Natural killer cell (primary cell): ENCODE results near the gene IREB2. TPM values are rescaled to one million over a fixed set of nuclear protein-coding genes. Genes with fewer than 3 reads are reported as not detected.

Experiments
- ATAC-seq, 3 donors: fragments of 150-1000 bp in 2 of 3; fragments of 200-7000 bp in 1 of 3; cut with Tn5 transposase; 1 replicate in 1 of 3; 2 replicates in 2 of 3; pipeline ENCODE4 v1.10.0; 2021; ENCODE audit warnings: mild to moderate bottlenecking in 2 of 3, moderate library complexity in 2 of 3
- DNase-seq, 2 donors: peaks; one replicate each; pipeline versions ENCODE4 v3.0.0 to v3.0.0-alpha.2; 2013 to 2021; ENCODE audit warnings: mixed read lengths in 1 of 2
- H3K27ac ChIP-seq: one replicate; pipeline ENCODE4 v1.5.1; 2013; ENCODE audit warnings: mild to moderate bottlenecking, low read length
- H3K27me3 ChIP-seq: one replicate; pipeline ENCODE4 v1.6.1; 2013; ENCODE audit warnings: low read length; ENCODE audit not compliant: control insufficient read depth, insufficient read depth
- H3K36me3 ChIP-seq: one replicate; pipeline ENCODE4 v1.6.1; 2013; ENCODE audit warnings: low read length; ENCODE audit not compliant: control insufficient read depth, insufficient read depth
- H3K4me1 ChIP-seq: one replicate; pipeline ENCODE4 v1.6.1; 2013; ENCODE audit warnings: low read length; ENCODE audit not compliant: control insufficient read depth, insufficient read depth
- H3K4me3 ChIP-seq: one replicate; pipeline ENCODE4 v1.5.1; 2013; ENCODE audit warnings: low read length
- H3K9me3 ChIP-seq: one replicate; pipeline ENCODE4 v1.6.1; 2013; ENCODE audit warnings: low read length; ENCODE audit not compliant: control insufficient read depth, insufficient read depth
- H3K27ac Mint-ChIP-seq, 2 donors: one replicate each; pipeline ENCODE4 v1.8.0; 2022; ENCODE audit warnings: mild to moderate bottlenecking in 2 of 2, mixed read lengths in 2 of 2, moderate library complexity in 1 of 2
- H3K27me3 Mint-ChIP-seq, 2 donors: one replicate each; pipeline ENCODE4 v1.8.0; 2022; ENCODE audit warnings: low read depth in 2 of 2, mixed read lengths in 2 of 2
- H3K36me3 Mint-ChIP-seq: one replicate; pipeline ENCODE4 v1.8.0; 2022; ENCODE audit warnings: mixed read lengths
- H3K4me1 Mint-ChIP-seq, 2 donors: one replicate each; pipeline ENCODE4 v1.8.0; 2022; ENCODE audit warnings: mixed read lengths in 2 of 2
- H3K4me3 Mint-ChIP-seq: one replicate; pipeline ENCODE4 v1.8.0; 2022; ENCODE audit warnings: mild to moderate bottlenecking, moderate library complexity, mixed read lengths
- H3K9me3 Mint-ChIP-seq, 2 donors: one replicate each; pipeline ENCODE4 v1.8.0; 2022; ENCODE audit warnings: mixed read lengths in 2 of 2
- WGBS: methylation state at CpG from one replicate; pipeline ENCODE4 v1.1.7; 2013; ENCODE audit warnings: missing lambda C conversion rate; ENCODE audit not compliant: insufficient coverage; 5-methylcytosine and 5-hydroxymethylcytosine counted together
- intact Hi-C: fragments of 100-400 bp; cut with micrococcal nuclease; formaldehyde crosslinking; loops from one replicate; pipeline ENCODE4 v1.14.2; 2022
- total RNA-seq, 4 donors: library from RNA; stranded (reverse); fragments of 120-200 nt in 1 of 4; gene quantifications; one replicate each; pipeline versions ENCODE4 v1.2.3 to v1.2.4, GENCODE V29; 2013 to 2022
- TF ChIP-seq, protein P1 (sequence below): fragments of 200-600 bp; IDR thresholded peaks from one replicate; pipeline ENCODE4 v1.8.0; 2022; ENCODE audit warnings: antibody characterized with exemption

Gene IREB2
- total RNA-seq, 3 donors from 2014 or later (not counting 1 experiment from before 2014, with no cell fraction given) = 84.9 to 121 (median 99.0) TPM

DNA sequence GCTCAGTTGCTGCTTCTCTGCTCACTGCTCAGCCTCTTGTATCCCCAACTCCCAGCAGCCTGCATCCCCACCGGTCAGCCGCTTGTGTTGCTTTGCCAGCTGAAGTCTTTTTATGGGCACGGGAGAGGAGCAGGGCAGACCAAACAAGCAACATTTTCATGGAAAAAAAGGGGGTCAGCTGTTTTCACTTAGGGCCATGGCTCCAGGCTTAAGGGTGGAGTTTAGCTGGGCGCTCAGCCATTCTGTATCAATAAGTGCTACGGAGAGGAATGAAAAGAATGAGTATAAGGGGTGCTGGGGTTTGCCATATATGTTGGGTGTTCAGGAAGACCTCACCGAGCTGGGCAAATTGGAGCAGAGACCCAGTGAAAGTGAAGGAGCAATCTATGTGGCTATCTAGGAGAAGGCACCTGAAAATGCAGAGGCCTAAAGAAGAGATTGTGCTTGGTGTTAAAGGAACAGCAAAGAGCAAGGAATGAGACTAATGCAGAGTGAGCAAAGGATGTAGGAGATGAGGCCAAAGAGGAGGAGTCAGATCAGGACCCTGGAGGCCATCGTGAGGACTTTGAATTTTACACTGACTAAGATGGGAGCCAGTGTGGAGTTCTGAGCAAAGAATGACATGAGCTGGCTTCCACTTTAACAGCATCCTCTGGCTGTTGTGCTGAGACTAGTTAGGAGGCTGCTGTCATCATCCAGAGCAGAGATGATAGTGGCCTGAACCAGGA, 16.6 kb upstream of the IREB2 start:
- Mint-ChIP-seq H3K27me3 (peaks cover 15 to 30% of the 10 kb centered on the region in 2 donors), H3K4me3 (no peak overlapping the region), H3K9me3 (no peaks in the 10 kb centered on the region), H3K4me1 (peaks cover 0 to 7% of the 10 kb centered on the region in 2 donors), H3K36me3 (no peaks in the 10 kb centered on the region), H3K27ac (no peak overlapping the region)
- no peaks in the 10 kb centered on the region for H3K4me1 ChIP-seq
- TF ChIP-seq, protein P1, sequence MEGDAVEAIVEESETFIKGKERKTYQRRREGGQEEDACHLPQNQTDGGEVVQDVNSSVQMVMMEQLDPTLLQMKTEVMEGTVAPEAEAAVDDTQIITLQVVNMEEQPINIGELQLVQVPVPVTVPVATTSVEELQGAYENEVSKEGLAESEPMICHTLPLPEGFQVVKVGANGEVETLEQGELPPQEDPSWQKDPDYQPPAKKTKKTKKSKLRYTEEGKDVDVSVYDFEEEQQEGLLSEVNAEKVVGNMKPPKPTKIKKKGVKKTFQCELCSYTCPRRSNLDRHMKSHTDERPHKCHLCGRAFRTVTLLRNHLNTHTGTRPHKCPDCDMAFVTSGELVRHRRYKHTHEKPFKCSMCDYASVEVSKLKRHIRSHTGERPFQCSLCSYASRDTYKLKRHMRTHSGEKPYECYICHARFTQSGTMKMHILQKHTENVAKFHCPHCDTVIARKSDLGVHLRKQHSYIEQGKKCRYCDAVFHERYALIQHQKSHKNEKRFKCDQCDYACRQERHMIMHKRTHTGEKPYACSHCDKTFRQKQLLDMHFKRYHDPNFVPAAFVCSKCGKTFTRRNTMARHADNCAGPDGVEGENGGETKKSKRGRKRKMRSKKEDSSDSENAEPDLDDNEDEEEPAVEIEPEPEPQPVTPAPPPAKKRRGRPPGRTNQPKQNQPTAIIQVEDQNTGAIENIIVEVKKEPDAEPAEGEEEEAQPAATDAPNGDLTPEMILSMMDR = no peak
- H3K4me3 ChIP-seq = no peak overlapping the region
- WGBS = 88% methylated on average over 7 of the region's 7 CpGs
- no peaks in the 10 kb centered on the region for H3K9me3 ChIP-seq
- DNase-seq (no peak), ATAC-seq (no peak)
- no peak overlapping the region for H3K27ac ChIP-seq
- no peaks in the 10 kb centered on the region for H3K27me3 ChIP-seq
- no peaks in the 10 kb centered on the region for H3K36me3 ChIP-seq
- intact Hi-C loops = loop anchor here (5.0 kb wide), 1 partner anchor 464 kb away; no protein-coding TSS in a partner anchor

DNA sequence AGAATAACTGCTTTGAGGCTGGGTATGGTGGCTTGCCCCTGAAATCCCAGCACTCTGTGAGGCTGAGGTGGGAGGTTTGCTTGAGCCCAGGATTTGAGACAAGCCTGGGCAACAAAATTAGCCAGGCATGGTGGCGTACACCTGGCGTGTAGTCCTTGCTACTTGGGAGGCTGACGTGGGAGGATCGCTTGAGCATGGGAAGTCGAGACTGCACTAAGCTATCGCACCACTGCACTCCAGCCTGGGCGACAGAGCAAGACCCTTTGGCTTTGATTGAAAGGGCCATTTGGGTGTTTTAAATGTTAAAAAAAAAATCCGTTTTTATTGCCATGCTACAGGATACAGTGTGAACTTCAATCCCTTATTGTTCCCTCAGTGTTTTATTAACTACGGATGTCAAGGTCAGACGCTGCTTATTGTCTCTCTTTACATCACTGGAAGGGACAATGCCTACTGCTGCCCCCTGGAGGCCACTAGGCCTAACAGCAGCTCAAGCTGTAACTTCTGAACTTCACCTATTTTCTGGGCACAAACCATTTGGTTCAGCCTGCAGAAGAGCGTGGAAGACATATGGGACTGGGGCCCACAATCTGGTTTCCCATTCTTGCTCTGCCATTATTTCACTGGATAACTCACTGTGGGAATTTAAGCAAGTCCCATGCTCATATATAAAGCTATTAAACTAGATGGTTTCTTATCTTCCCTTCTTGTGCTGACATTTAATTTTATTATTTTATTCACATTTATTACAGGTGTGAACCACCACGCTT, 15.3 kb upstream of the IREB2 start:
- H3K27me3 Mint-ChIP-seq = peaks cover 15 to 30% of the 10 kb centered on the region in 2 donors
- WGBS = 60% methylated on average over 11 of the region's 12 CpGs
- Histone ChIP-seq H3K27me3 (no peaks in the 10 kb centered on the region), H3K4me3 (no peak overlapping the region), H3K4me1 (no peaks in the 10 kb centered on the region), H3K9me3 (no peaks in the 10 kb centered on the region), H3K36me3 (no peaks in the 10 kb centered on the region), H3K27ac (no peak overlapping the region)
- ATAC-seq (peak; percentile 89 to 98 (median 96)), DNase-seq (peak; percentile 47 to 80)
- H3K9me3 Mint-ChIP-seq = no peaks in the 10 kb centered on the region
- intact Hi-C loops = loop anchor here (1.0 to 5.0 kb wide), 2 partner anchors 114 to 465 kb away; no protein-coding TSS in a partner anchor
- peaks cover 0 to 7% of the 10 kb centered on the region in 2 donors for H3K4me1 Mint-ChIP-seq
- TF ChIP-seq, protein P1 = peak; percentile 94
- no peaks in the 10 kb centered on the region for H3K36me3 Mint-ChIP-seq
- H3K27ac Mint-ChIP-seq = no peak overlapping the region
- no peak overlapping the region for H3K4me3 Mint-ChIP-seq

DNA sequence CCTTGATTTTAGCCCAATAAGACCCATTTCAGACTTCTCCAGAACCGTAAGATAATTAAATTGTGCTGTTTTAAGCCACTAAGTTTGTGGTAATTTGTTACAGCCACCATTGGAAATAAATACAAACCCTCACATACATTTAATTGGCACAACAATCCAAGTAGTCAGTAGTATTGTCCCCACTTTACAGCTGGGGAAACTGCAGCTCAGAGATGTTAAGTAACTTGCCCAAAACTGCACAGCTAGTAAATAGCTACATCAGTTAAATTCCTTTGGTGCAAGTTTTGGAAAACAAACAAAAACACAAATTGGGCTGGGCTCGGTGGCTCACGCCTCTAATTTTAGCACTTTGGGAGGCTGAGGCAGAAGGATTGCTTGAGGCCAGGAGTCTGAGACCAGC, 13.3 kb upstream of the IREB2 start:
- no peaks in the 10 kb centered on the region for H3K36me3 Mint-ChIP-seq
- Histone ChIP-seq H3K4me3 (no peak overlapping the region), H3K4me1 (no peaks in the 10 kb centered on the region), H3K36me3 (no peaks in the 10 kb centered on the region), H3K27ac (no peak overlapping the region), H3K9me3 (no peaks in the 10 kb centered on the region), H3K27me3 (no peaks in the 10 kb centered on the region)
- no peak for DNase-seq
- H3K27ac Mint-ChIP-seq = no peak overlapping the region
- intact Hi-C loops = loop anchor here (5.0 kb wide), 1 partner anchor 467 kb away; no protein-coding TSS in a partner anchor
- H3K4me1 Mint-ChIP-seq = peaks cover 0 to 7% of the 10 kb centered on the region in 2 donors
- H3K9me3 Mint-ChIP-seq = no peaks in the 10 kb centered on the region
- whole genome bisulfite sequencing = 100% methylated on average over 2 of the region's 3 CpGs
- H3K27me3 Mint-ChIP-seq = peaks cover 18 to 37% of the 10 kb centered on the region in 2 donors
- no peak for ATAC-seq
- TF ChIP-seq, protein P1 = no peak
- no peak overlapping the region for H3K4me3 Mint-ChIP-seq
